Loucy (cell line): Measurements from ENCODE around the gene ATP10A.

Experiments used
- CTCF ChIP-seq: fragments of 200-600 bp; sonication (generic); conservative IDR thresholded peaks from 2 replicates; pipeline ENCODE4 v1.5.1; 2014; ENCODE audit warnings: mild to moderate bottlenecking, antibody characterized with exemption, low read length
- EZH2phosphoT487 ChIP-seq: fragments of 200-600 bp; IDR thresholded peaks from 2 replicates; pipeline ENCODE4 v1.6.1; 2018; ENCODE audit warnings: antibody characterized with exemption, mild to moderate bottlenecking, moderate library complexity, borderline replicate concordance

- TF ChIP-seq CTCF (no peak), EZH2phosphoT487 (no peak)
These were observed 51.1 kb downstream of the ATP10A start for GRCh38 chr15:25812073-25812472.
